NCI-H345 treated with DMSO at 0.1 percent for 48 hours (cell line): ENCODE measurements around the gene FRMPD4.
A peak's percentile ranks its signal among the peaks of the same experiment; 100 is the strongest.
"Not testable (repeated sequence)": the region's sequence is repeated elsewhere in the genome, so short reads cannot be mapped to it uniquely, and the experiment has no call there.

Experiments used
- DNase-seq: peaks from one replicate; lab custom pipeline; 2025; ENCODE audit not compliant: unreplicated experiment; lab: John Stamatoyannopoulos, UW

The FRMPD4 gene

DNA sequence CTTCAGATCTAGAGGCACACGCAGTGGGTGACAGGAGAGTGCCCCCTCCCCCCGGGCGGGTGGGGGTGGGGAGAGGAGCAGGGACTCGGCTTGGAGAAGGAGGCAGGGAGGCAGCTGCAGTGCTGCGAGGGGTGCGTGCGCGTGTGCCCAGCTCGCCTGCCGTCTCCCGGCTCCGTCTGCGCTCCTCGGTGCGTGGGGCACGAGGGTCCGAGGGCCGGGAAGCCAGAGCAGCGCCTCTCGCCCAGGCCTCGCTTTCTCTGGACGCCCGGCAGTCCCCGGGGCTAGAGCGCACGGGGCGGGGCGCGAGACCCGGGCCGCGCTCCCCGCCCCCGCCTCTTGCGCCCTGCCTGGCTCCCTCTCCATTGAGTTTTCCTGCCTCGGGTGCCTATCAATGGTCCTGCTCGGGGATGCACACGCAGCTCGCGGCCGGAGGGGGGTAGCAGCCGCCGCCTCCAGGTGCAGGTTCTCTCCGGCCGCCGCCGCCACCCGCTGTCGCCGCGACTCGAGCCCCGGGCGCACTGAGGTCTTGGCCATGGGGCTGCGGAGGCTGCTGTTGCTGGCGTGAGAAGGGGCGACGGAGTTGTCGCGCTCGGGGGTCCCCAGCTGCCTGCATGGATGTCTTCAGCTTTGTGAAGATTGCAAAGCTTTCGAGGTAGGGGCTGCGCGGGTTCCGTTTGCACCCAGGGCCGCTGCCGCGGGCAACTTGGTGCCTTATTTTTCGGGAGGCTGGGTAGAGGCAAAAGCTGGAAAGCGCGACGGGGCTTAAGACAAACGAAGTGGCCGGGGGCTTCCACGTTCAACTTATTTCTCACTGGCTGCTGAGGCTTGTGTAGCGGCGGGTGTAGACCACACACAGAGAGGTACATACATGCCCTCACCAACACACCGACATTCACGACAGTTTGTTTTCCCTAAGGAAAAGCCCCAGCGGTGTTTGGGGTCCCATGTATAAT, at the start of gene FRMPD4:
FRMPD4 (plus strand) TSS at position 113 of the 953 bp plus-strand sequence; CDS start at position 612, 499 bp downstream.
- DNase-seq, result no peak

DNA sequence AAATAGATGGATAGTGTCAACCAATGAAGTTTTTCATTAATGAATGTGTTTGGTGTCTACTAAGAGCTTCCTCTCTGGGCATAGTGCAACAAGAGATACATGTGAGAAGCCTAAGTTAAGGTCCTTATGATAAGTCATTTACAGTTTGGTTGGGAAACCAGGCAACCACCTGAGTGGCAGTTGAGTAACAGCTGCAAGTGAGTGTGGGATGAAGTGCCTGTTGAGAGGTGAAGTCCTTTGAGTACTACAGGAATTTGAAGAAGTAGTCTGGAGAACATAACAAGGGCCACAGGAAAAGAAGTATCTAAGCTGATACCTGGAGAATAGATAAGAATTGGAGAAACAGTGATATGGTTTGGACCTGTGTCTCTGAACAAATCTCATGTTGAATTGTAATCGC, 48.5 kb upstream of the FRMPD4 start:
- DNase-seq, result no peak

GRCh38 chrX:12113321-12113720, 25.0 kb upstream of the FRMPD4 start:
- DNase-seq, result no peak

DNA sequence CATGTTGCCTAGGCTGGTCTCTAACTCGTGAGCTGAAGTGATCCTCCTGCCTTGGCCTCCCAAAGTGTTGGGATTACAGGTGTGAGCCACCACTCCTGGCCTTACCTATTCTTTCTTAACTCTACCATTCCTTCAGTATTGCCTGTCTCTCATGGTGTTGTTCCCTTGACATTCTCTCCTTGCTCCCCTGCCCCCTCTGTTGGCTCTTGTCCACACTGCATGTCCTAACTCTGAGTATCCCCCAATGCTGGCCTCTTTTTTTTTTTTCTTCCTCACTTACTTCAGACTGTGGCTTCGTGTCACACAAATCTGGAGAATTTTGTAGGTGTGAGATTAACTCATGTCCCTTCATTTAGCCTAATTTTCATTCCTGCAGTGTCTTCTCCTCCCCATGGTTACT, 22.9 kb upstream of the FRMPD4 start:
- no peak for DNase-seq

- DNase-seq, result no peak
Measured at GRCh38 chrX:12118134-12118533, 20.1 kb upstream of the FRMPD4 start.

- no peak for DNase-seq
Measured at GRCh38 chrX:12128017-12128416, 10.3 kb upstream of the FRMPD4 start.

- peak; percentile 12 for DNase-seq
Measured at GRCh38 chrX:12137951-12138360, 317 bp upstream of the FRMPD4 start.

DNA sequence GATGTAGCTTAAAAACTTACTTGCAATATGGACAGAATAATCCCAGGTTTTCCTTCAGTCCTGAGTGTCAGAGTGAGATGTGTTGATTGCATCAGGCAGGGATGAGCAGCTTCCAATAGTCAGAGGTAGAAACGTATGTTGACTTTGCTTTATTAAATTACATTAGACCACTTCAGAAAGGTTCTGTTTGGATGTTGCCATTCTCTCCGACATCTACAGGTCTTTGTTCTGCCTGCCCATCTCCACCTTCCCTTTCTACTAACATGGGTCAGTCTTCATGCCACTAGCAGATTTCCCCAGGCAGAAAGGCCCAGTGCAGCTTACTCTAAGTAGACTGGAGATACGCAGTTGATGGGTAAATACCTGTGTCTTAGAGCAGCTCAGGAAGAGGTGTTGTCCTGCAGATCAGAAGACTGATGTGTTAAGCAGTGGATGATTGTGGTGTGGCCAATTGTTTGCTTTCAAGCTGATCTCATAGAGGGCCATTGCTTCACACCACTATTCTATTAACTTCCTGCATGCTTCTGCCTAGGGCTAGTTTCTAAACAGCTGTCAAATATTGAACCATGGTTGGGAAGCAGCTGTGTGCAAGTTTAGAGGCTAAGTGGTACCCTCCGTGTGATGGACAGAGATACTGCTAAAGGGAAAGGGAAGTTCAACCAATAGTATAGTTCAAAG, 1.8 kb downstream of the FRMPD4 start:
- no peak for DNase-seq

DNA sequence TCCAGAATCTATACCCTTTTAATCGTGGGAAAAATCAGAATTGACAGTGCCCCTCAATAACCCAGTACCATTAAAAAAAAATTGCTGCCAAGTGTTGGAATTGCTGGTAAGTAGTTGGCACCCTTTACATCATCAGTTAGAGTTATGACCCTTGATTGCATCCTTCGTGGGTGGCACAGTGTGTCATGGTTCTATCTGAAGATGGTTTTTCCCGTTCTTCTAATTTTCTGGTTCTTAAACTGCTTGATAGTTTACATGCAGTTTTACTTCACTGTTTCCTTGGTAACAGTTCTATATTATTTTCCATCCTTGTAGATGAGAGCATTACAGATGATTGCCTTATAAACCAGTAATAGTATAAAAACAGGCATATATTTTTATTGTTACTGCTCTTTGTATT, 3.2 kb downstream of the FRMPD4 start:
- DNase-seq, result no peak

- DNase-seq, result no peak
Measured at GRCh38 chrX:12142661-12143060, 4.4 kb downstream of the FRMPD4 start.

GRCh38 chrX:12145402-12145801, 7.1 kb downstream of the FRMPD4 start:
- DNase-seq, result no peak

GRCh38 chrX:12149670-12150407, 11.6 kb downstream of the FRMPD4 start:
- DNase-seq, result no peak

DNA sequence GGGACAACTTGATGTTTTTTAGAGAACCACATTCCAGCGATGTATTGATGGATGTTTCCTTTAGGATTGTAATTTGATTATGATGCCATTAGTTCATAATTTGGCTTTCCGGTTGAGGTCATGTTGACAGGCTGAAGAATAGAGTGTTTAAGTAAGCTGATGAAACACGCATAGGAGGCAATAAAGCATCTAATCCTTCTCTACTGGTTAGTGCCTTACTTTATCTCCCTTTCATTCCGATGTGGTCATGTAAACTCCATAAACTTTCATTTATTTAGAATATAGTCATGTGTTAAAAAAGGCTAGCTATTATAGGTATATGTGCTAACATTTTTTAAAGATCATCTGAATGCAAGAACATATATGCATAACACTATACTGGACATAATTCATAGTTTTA, 15.0 kb downstream of the FRMPD4 start:
- DNase-seq, result no peak

DNA sequence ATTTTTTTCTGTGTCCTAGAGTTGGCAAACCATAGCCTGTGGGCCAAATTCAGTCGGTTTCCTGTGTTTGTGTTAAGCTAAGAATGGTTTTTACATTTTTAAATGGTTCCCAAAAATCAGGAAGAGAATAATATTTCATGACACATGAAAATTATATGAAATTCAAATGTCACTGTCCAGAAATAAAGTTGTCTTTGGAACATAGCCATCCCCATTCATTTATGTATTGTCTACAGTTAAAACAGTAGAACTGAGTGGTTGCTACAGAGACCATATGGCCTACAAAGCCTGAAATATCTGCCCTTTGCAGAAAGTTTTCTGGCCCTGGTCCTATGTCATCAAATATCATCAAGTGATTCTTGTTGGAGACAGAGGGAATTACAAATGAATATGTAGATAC, 15.5 kb downstream of the FRMPD4 start:
- no peak for DNase-seq

DNA sequence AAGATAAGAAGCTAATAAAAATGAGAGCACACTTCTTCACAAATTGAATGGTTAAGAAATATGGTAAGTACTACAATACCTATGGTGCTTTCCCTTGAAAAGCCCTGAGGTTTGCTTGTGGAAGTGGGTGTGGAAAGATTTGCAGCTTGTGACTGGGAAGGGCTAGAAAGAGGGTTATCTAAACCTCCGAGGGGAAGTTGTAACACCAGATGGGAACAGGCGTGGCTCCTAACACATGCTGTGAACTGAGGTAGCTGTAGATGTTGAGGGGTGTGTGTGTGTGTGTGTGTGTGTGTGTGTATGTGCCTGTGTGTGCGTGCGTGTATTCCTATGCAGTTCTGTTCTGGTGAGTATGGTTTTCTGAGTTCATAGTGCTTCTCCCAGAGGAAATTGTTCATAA, 21.5 kb downstream of the FRMPD4 start:
- DNase-seq, result no peak

DNA sequence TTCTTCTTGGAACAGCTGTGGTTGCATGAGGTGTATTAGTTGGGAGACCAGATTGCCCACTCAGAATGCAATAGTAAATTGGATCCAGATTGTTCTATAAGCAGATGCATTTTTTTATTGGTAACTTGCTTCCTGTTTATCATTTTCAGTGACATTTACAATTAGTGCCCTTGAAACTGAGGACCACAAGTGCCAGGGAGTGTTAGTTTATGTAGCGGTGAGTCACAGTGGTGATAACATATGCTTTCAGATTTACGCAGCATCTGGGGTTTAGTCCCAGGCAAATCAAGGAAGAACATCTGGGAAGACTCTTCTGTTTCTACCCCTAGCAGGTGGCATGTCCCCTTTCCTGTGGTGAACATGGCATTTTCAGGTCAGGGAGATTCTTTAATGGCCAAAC, 24.1 kb downstream of the FRMPD4 start:
- no peak for DNase-seq

DNA sequence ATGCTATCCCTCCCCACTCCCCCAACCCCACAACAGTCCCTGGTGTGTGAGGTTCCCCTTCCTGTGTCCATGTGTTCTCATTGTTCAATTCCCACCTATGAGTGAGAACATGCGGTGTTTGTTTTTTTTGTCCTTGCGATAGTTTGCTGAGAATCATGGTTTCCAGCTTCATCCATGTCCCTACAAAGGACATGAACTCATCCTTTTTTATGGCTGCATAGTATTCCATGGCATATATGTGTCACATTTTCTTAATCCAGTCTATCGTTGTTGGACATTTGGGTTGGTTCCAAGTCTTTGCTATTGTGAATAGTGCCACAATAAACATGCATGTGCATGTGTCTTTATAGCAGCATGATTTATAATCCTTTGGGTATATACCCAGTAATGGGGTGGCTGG, 25.9 kb downstream of the FRMPD4 start:
- DNase-seq, result not testable (repeated sequence)

DNA sequence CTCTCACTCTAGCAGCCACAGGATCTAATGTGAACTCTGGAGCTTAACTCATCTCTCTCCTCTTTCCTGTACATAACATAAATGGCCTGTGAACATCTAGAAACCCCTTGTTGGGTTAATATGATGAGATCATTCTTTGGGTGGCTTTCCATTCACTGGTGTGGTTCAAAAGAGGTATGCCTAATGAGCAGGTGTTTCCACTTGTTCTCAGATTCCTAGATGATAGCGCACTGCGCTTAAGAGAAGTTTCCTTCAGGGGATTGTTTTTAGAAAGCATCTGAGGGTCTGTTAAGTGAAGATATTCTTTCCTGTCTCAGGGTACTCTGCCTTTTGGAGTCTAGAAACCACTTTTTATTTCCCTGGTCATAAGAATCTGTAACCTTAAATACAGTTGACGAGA, 32.5 kb downstream of the FRMPD4 start:
- no peak for DNase-seq

DNA sequence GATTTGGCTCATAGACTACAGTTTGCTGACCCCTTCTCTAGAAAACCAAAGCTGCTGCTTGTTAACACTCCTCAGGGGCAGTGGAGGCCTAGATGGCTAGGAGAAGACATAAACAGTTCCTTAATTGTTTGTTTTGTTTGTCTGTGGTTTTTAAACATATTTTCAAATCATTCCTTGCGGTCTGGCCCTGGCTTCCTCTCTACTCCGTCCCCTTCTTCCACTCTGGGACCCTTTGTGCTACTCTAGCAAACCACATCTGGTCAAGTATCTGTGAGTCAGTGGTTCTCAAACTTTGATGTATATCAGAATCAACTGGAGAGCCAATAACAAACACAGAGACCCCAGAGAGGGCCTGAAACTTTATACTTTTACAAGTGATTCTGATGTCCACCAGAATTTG, 36.1 kb downstream of the FRMPD4 start:
- no peak for DNase-seq

GRCh38 chrX:12197030-12197429, 58.8 kb downstream of the FRMPD4 start:
- DNase-seq, result no peak

DNA sequence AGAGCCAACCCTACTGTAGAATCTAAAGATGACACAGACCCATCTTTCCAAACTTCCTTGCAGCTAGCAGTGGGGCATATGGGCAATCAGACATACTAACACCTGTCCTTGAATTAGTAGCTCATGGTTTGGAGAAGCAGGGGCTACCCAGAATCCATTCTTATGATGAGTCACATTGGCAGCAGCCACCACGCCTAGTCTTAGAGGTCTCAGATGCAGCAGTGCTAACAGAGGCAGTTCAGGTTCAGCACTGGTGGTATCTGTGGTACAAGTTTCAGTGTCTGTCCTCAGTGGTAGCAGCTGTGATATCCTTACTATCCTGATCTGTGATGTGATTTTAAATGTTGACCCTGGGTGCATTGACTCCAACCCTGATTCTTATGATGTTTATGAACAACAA, 68.1 kb downstream of the FRMPD4 start:
- no peak for DNase-seq
